ENCODE results near the gene CD81. TPM values are rescaled to one million over a fixed set of nuclear protein-coding genes. Genes with fewer than 3 reads are reported as not detected.

Gene CD81
- total RNA-seq, 1 donor from 2014 or later: 183 TPM

- TF ChIP-seq, protein P1, sequence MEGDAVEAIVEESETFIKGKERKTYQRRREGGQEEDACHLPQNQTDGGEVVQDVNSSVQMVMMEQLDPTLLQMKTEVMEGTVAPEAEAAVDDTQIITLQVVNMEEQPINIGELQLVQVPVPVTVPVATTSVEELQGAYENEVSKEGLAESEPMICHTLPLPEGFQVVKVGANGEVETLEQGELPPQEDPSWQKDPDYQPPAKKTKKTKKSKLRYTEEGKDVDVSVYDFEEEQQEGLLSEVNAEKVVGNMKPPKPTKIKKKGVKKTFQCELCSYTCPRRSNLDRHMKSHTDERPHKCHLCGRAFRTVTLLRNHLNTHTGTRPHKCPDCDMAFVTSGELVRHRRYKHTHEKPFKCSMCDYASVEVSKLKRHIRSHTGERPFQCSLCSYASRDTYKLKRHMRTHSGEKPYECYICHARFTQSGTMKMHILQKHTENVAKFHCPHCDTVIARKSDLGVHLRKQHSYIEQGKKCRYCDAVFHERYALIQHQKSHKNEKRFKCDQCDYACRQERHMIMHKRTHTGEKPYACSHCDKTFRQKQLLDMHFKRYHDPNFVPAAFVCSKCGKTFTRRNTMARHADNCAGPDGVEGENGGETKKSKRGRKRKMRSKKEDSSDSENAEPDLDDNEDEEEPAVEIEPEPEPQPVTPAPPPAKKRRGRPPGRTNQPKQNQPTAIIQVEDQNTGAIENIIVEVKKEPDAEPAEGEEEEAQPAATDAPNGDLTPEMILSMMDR (conservative IDR thresholded peaks at IDR 0.05; ENCODE audit: low read depth, low read length): no peak
- H3K4me3 ChIP-seq (ENCODE audit: low read depth, low read length): no peak overlapping the region
- DNase-seq (ENCODE audit: low read depth): no peak
These were observed 16.2 kb downstream of the CD81 start for GRCh38 chr11:2393111-2393868.

- H3K4me3 ChIP-seq (ENCODE audit: low read depth, low read length): no peak overlapping the region
- DNase-seq (ENCODE audit: low read depth): no peak
- TF ChIP-seq, protein P1 (conservative IDR thresholded peaks at IDR 0.05; ENCODE audit: low read depth, low read length): no peak
These were observed 17.1 kb downstream of the CD81 start for GRCh38 chr11:2393941-2394817.

GRCh38 chr11:2394818-2395105 is 17.7 kb downstream of the CD81 start:
- no peak for DNase-seq (ENCODE audit: low read depth)
- H3K4me3 ChIP-seq (ENCODE audit: low read depth, low read length): no peak overlapping the region
- TF ChIP-seq, protein P1 (conservative IDR thresholded peaks at IDR 0.05; ENCODE audit: low read depth, low read length): no peak

DNA sequence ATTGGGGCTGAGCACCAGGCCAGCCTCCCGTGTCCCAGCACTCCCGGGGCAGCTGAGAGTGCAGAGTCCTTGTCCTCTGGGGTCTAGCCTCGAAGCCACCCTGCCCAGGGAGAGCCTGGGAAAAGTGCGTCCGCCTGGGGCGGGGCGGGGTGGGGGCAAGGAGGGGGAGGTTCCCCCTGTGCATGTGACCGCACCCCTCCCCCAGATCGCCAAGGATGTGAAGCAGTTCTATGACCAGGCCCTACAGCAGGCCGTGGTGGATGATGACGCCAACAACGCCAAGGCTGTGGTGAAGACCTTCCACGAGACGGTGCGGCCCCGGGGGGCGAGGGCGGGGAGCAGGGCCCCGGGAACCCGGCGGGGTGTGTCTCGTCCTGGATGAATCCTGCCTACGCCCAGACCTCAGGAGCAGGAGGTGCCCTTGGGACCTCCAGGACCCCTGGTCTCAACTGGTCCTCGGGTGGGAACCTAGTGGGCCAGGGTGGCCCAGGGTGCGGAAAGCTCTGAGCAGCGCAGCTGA is 18.2 kb downstream of the CD81 start:
- no peak for DNase-seq (ENCODE audit: low read depth)
- TF ChIP-seq, protein P1 (conservative IDR thresholded peaks at IDR 0.05; ENCODE audit: low read depth, low read length): no peak
- H3K4me3 ChIP-seq (ENCODE audit: low read depth, low read length): no peak overlapping the region

DNA sequence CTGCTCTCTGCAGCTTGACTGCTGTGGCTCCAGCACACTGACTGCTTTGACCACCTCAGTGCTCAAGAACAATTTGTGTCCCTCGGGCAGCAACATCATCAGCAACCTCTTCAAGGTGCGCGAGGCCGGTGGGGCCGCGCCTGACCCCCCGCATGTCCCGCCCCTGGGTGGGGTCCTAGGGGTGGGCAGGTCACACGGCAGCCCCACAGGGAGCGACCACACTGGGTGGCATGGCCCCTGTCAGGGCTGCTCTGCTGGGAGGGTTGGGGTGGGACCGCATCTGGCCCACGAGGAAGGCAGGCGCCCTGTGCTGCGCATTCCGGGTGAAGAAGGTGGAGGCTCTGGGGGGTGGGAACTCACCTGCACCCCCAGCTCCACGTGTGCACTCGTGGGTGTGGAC is 18.7 kb downstream of the CD81 start:
- H3K4me3 ChIP-seq (ENCODE audit: low read depth, low read length): no peak overlapping the region
- DNase-seq (ENCODE audit: low read depth): no peak
- TF ChIP-seq, protein P1 (conservative IDR thresholded peaks at IDR 0.05; ENCODE audit: low read depth, low read length): no peak

DNA sequence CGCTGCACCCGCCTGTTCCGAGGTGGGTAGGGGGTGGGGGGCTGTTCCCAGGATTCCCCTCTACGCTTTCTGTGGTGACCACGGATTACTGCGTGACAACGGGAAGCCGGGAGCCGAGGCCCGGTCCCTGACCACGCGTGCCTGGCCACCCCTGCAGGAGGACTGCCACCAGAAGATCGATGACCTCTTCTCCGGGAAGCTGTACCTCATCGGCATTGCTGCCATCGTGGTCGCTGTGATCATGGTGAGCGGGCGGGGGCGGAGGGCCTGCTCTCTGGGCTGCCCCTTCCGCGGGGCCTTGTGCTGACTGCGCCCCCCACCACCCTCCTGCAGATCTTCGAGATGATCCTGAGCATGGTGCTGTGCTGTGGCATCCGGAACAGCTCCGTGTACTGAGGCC is 19.4 kb downstream of the CD81 start:
- no peak overlapping the region for H3K4me3 ChIP-seq (ENCODE audit: low read depth, low read length)
- TF ChIP-seq, protein P1 (conservative IDR thresholded peaks at IDR 0.05; ENCODE audit: low read depth, low read length): no peak

More for the DNA sequence above, 19.4 kb downstream of the CD81 start:
- DNase-seq (ENCODE audit: low read depth): no peak

Measured in epithelial cell of proximal tubule (primary cell).